Lower leg skin (tissue), 3 donors: ENCODE results near the gene FMNL2.

Experiments used
- CTCF ChIP-seq, 3 donors: fragments of 450-650 bp; IDR thresholded peaks; one replicate each; pipeline ENCODE4 v1.5.1; 2016; ENCODE audit warnings: antibody characterized with exemption in 3 of 3, mild to moderate bottlenecking in 3 of 3, moderate library complexity in 2 of 3
- POLR2A ChIP-seq, 2 donors: fragments of 450-650 bp; IDR thresholded peaks; one replicate each; pipeline ENCODE4 v1.6.1; 2016 to 2017; ENCODE audit warnings: antibody characterized with exemption in 2 of 2, mild to moderate bottlenecking in 1 of 2, moderate library complexity in 1 of 2

- TF ChIP-seq CTCF (IDR thresholded peaks at IDR 0.05) = no peak
- TF ChIP-seq POLR2A (IDR thresholded peaks at IDR 0.05) = no peak
These were observed 323.2 kb downstream of the FMNL2 start for GRCh38 chr2:152658221-152658620.
